B cell (primary cell): Measurements from ENCODE around the gene ACOXL.

ENCODE experiments used
- EZH2 ChIP-seq: IDR thresholded peaks from 2 replicates; pipeline ENCODE4 v1.6.1; 2012; ENCODE audit warnings: borderline replicate concordance, low read depth, mild to moderate bottlenecking, moderate library complexity, low read length; ENCODE audit not compliant: insufficient read depth, poor library complexity, severe bottlenecking
- TF ChIP-seq, protein P1 (sequence below): fragments of 200-600 bp; IDR thresholded peaks from one replicate; pipeline ENCODE4 v1.8.0; 2022; ENCODE audit warnings: antibody characterized with exemption, mild to moderate bottlenecking

GRCh38 chr2:110853516-110853915 lies 121.1 kb downstream of the ACOXL start:
- TF ChIP-seq, protein P1, sequence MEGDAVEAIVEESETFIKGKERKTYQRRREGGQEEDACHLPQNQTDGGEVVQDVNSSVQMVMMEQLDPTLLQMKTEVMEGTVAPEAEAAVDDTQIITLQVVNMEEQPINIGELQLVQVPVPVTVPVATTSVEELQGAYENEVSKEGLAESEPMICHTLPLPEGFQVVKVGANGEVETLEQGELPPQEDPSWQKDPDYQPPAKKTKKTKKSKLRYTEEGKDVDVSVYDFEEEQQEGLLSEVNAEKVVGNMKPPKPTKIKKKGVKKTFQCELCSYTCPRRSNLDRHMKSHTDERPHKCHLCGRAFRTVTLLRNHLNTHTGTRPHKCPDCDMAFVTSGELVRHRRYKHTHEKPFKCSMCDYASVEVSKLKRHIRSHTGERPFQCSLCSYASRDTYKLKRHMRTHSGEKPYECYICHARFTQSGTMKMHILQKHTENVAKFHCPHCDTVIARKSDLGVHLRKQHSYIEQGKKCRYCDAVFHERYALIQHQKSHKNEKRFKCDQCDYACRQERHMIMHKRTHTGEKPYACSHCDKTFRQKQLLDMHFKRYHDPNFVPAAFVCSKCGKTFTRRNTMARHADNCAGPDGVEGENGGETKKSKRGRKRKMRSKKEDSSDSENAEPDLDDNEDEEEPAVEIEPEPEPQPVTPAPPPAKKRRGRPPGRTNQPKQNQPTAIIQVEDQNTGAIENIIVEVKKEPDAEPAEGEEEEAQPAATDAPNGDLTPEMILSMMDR: peak; percentile 69
- no peak for TF ChIP-seq EZH2
